Measurements from ENCODE around the gene ERCC5. TPM values are rescaled to one million over a fixed set of nuclear protein-coding genes. Genes with fewer than 3 reads are reported as not detected.

Gene ERCC5
- total and polyA plus RNA-seq, 9 of the 15 experiments (the other 6 are each of a cell fraction or from before 2014, with no cell fraction given): 7.4 to 43.1 (median 33.9) TPM

DNA sequence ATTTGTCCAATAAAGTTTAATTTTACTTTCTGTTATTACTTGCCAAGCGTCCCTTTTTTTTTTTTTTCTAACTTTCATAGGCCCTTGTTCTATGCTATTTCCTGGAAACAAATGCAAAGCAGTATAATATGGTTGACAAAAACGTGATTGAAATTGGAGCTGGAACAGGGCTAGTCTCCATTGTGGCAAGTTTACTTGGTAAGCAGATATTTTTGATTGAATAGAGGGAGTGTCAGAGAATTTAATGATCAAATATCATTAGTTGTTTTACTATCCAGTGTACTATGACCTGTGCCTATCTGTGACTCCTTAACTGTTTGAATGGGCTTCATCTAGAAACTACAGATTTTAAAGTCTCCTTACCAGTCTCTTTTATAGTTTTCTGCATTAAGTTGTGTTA lies 46.7 kb downstream of the ERCC5 start (continued):
- TF ChIP-seq CUX1 (CRISPR knock-in tag; IDR thresholded peaks at IDR 0.05): no peak

DNA sequence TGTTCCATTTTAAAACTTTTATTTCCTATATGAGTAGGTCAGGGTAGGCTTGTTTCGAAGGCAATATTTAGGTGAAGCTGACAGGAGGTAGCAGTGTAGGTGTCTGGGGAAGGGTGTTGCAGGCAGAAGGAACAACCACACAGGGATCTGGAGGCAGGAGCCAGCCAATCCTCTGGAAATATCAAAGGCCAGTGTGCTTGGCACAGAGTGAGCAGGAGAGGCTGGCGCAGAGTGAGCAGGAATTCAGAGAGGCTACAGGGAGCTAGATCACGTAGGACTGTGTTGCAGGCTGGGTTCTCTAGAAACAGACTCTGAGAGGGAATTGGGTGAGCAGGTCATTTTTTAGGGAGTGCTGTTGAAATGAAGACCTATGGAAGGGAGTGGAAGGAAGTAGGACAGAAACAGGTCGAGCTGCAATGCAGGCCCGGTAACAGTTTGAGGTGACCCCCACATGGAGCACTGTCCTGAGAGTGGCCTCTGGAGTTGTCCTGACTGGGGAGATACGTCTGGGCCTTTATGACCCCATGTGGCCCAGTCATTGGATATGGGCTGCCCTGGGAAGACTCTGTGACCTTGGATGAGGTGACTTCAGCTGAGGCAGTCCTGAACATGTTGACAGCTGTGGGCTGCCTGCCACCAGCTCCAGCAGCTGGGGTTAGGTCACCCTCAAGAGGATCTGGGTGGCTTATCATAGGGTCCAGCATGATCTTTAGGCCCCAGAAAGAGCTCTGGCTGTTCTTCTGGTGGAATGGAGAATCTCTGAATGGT lies 51.7 kb downstream of the ERCC5 start:
- H3K9me1 ChIP-seq (ENCODE audit: control insufficient read depth, insufficient read depth, low read length): no peaks in the 10 kb centered on the region
- H3K9me3 ChIP-seq (replicated peaks; ENCODE audit: control insufficient read depth, insufficient read depth, low read depth, low read length): no peaks in the 10 kb centered on the region
- WGBS (ENCODE audit: insufficient coverage, low coverage, missing lambda C conversion rate): 3% methylated on average over 2 of the region's 6 CpGs
- no peak for FAIRE-seq
- H3K36me3 ChIP-seq (ENCODE audit: control insufficient read depth, insufficient read depth, low read length): no peaks in the 10 kb centered on the region
- POLR2A ChIA-PET: no interaction called here
- H3K9ac ChIP-seq (ENCODE audit: insufficient read depth in 1 of 2, low read depth in 2 of 2, low read length in 2 of 2): no peak overlapping the region
- H4K20me1 ChIP-seq (replicated peaks; ENCODE audit: control insufficient read depth, insufficient read depth, low read length): no peaks in the 10 kb centered on the region
- H3K4me2 ChIP-seq (ENCODE audit: insufficient read depth, low read length): no peak overlapping the region
- H3K27me3 ChIP-seq (ENCODE audit: control insufficient read depth in 2 of 2, insufficient read depth in 2 of 2, low read length in 2 of 2): no peaks in the 10 kb centered on the region
- H2AFZ ChIP-seq (ENCODE audit: low read depth, low read length): no peak overlapping the region
- no peak overlapping the region for H3K4me3 ChIP-seq
- H3K79me2 ChIP-seq (ENCODE audit: control insufficient read depth, insufficient read depth, low read length): no peaks in the 10 kb centered on the region
- no peak; the same call in 2 of the 3 replicates for ATAC-seq
- no peak overlapping the region for H3K27ac ChIP-seq (ENCODE audit: extremely low read depth, low read depth, low read length)
- in situ Hi-C loops (cut with MboI): no loop called here
- H3K4me1 ChIP-seq (replicated peaks in 1 of 2; ENCODE audit: control insufficient read depth in 2 of 2, insufficient read depth in 2 of 2, low read length in 2 of 2): no peaks in the 10 kb centered on the region
- intact Hi-C loops (cut with micrococcal nuclease): no loop called here
- no TSS peak for BruUV-seq (replicated peaks)
- DNase-seq (ENCODE audit: extremely low read depth in 1 of 4, low spot score in 3 of 4): no peak
- CTCF ChIA-PET (ENCODE audit: low intra/inter-chr PET ratio): no interaction called here
- TF ChIP-seq, protein P1, sequence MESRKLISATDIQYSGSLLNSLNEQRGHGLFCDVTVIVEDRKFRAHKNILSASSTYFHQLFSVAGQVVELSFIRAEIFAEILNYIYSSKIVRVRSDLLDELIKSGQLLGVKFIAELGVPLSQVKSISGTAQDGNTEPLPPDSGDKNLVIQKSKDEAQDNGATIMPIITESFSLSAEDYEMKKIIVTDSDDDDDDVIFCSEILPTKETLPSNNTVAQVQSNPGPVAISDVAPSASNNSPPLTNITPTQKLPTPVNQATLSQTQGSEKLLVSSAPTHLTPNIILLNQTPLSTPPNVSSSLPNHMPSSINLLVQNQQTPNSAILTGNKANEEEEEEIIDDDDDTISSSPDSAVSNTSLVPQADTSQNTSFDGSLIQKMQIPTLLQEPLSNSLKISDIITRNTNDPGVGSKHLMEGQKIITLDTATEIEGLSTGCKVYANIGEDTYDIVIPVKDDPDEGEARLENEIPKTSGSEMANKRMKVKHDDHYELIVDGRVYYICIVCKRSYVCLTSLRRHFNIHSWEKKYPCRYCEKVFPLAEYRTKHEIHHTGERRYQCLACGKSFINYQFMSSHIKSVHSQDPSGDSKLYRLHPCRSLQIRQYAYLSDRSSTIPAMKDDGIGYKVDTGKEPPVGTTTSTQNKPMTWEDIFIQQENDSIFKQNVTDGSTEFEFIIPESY (CRISPR knock-in tag; IDR thresholded peaks at IDR 0.05): no peak
- TF ChIP-seq, protein P2, sequence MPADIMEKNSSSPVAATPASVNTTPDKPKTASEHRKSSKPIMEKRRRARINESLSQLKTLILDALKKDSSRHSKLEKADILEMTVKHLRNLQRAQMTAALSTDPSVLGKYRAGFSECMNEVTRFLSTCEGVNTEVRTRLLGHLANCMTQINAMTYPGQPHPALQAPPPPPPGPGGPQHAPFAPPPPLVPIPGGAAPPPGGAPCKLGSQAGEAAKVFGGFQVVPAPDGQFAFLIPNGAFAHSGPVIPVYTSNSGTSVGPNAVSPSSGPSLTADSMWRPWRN (IDR thresholded peaks at IDR 0.05; ENCODE audit: low read depth): no peak
- TF ChIP-seq TSC22D4 (tag; IDR thresholded peaks at IDR 0.05) (no peak), RBM34 (IDR thresholded peaks at IDR 0.05; ENCODE audit: borderline replicate concordance, insufficient read depth, low read length) (no peak), E2F1 (CRISPR knock-in tag; IDR thresholded peaks at IDR 0.05) (no peak), TEAD4 (IDR thresholded peaks at IDR 0.05; ENCODE audit: low read length) (no peak), TEAD4 (CRISPR knock-in tag; IDR thresholded peaks at IDR 0.05; ENCODE audit: borderline replicate concordance) (no peak)

Measured in K562 (cell line).